Upper lobe of right lung (tissue), 1 donor: Measurements from ENCODE around the gene EEF1AKMT1. TPM values are rescaled to one million over a fixed set of nuclear protein-coding genes. Genes with fewer than 3 reads are reported as not detected.
A peak's percentile ranks its signal among the peaks of the same experiment; 100 is the strongest.

Experiments used
- ATAC-seq: fragments of 200-7000 bp; cut with Tn5 transposase; one replicate; pipeline ENCODE4 v1.9.1; 2020; ENCODE audit warnings: mild to moderate bottlenecking, moderate library complexity
- DNase-seq: peaks from one replicate; pipeline ENCODE4 v3.0.0-alpha.2; 2020
- H3K27ac ChIP-seq: fragments of 200-600 bp; one replicate; pipeline ENCODE4 v1.8.0; 2022
- H3K27me3 ChIP-seq: fragments of 200-600 bp; one replicate; pipeline ENCODE4 v1.8.0; 2022; ENCODE audit warnings: mild to moderate bottlenecking
- H3K36me3 ChIP-seq: fragments of 200-600 bp; one replicate; pipeline ENCODE4 v1.8.0; 2022
- H3K4me1 ChIP-seq: fragments of 200-600 bp; one replicate; pipeline ENCODE4 v1.8.0; 2022
- H3K4me3 ChIP-seq: fragments of 200-600 bp; one replicate; pipeline ENCODE4 v1.8.0; 2022; ENCODE audit warnings: mild to moderate bottlenecking
- H3K9me3 ChIP-seq: fragments of 200-600 bp; one replicate; pipeline ENCODE4 v1.8.0; 2022
- CTCF ChIP-seq: fragments of 200-600 bp; IDR thresholded peaks from one replicate; pipeline ENCODE4 v1.8.0; 2022; ENCODE audit warnings: antibody characterized with exemption
- intact Hi-C: fragments of 100-400 bp; cut with DNase I; formaldehyde crosslinking; loops from one replicate; pipeline ENCODE4 v1.11.0; 2022
- total RNA-seq: library from RNA; stranded (reverse); fragmentation: NEBNext Ultra II Directional; extraction: Animal tissue kit (Norgen Biotek cat#: 25700); gene quantifications from one replicate; pipeline ENCODE4 v1.2.1, GENCODE V29; 2021
- donor health status: DM: no; HTN: yes; CAD: no; lungs with severe emphysema.

The EEF1AKMT1 gene
- total RNA-seq, 1 donor from 2014 or later, result 8.9 TPM

- no peak for TF ChIP-seq CTCF
- no peak for ATAC-seq
- H3K4me1 ChIP-seq, result peaks cover 8% of the 10 kb centered on the region
- DNase-seq, result no peak
- intact Hi-C loops, result no loop called here
- no peak overlapping the region for H3K27ac ChIP-seq
- H3K27me3 ChIP-seq, result no peaks in the 10 kb centered on the region
- no peak overlapping the region for H3K4me3 ChIP-seq
- no peaks in the 10 kb centered on the region for H3K36me3 ChIP-seq
- no peaks in the 10 kb centered on the region for H3K9me3 ChIP-seq
Observed at GRCh38 chr13:20776751-20777150, 3.0 kb upstream of the EEF1AKMT1 start.

- ATAC-seq (no peak), DNase-seq (no peak)
- Histone ChIP-seq H3K4me3 (no peak overlapping the region), H3K27me3 (no peaks in the 10 kb centered on the region), H3K9me3 (no peaks in the 10 kb centered on the region), H3K36me3 (no peaks in the 10 kb centered on the region), H3K27ac (no peak overlapping the region), H3K4me1 (peaks cover 8% of the 10 kb centered on the region)
- no peak for TF ChIP-seq CTCF
- intact Hi-C loops, result no loop called here
Observed at GRCh38 chr13:20775961-20776360, 2.2 kb upstream of the EEF1AKMT1 start.

GRCh38 chr13:20774746-20775145 lies 985 bp upstream of the EEF1AKMT1 start:
- Histone ChIP-seq H3K36me3 (no peaks in the 10 kb centered on the region), H3K27ac (no peak overlapping the region), H3K4me1 (peaks cover 8% of the 10 kb centered on the region), H3K4me3 (no peak overlapping the region), H3K27me3 (no peaks in the 10 kb centered on the region), H3K9me3 (no peaks in the 10 kb centered on the region)
- ATAC-seq (no peak), DNase-seq (no peak)
- no peak for TF ChIP-seq CTCF
- intact Hi-C loops, result no loop called here

- Histone ChIP-seq H3K27me3 (no peaks in the 10 kb centered on the region), H3K4me3 (peak overlapping the region; percentile 84), H3K36me3 (no peaks in the 10 kb centered on the region), H3K4me1 (peaks cover 8% of the 10 kb centered on the region), H3K27ac (peak overlapping the region; percentile 94), H3K9me3 (peaks cover 3% of the 10 kb centered on the region)
- intact Hi-C loops, result no loop called here
- DNase-seq (no peak), ATAC-seq (no peak)
- no peak for TF ChIP-seq CTCF
Observed at GRCh38 chr13:20772401-20773131, 1.2 kb downstream of the EEF1AKMT1 start.

- Histone ChIP-seq H3K27me3 (no peaks in the 10 kb centered on the region), H3K9me3 (peaks cover 9% of the 10 kb centered on the region), H3K4me1 (peaks cover 8% of the 10 kb centered on the region), H3K36me3 (no peaks in the 10 kb centered on the region), H3K27ac (no peak overlapping the region), H3K4me3 (no peak overlapping the region)
- ATAC-seq (no peak), DNase-seq (no peak)
- intact Hi-C loops, result no loop called here
- no peak for TF ChIP-seq CTCF
Observed at GRCh38 chr13:20769834-20770233, 3.9 kb downstream of the EEF1AKMT1 start.
